IMR-90 (cell line): ENCODE results near the gene C7orf57.

Experiments
- BHLHE40 ChIP-seq: fragments of 150-350 bp; IDR thresholded peaks from 2 replicates; pipeline ENCODE4 v1.6.1; 2016; ENCODE audit warnings: mild to moderate bottlenecking, low read depth, low read length
- CEBPB ChIP-seq: IDR thresholded peaks from 2 replicates; pipeline ENCODE4 v1.6.1; 2012; ENCODE audit warnings: low read depth, low read length, improper control_type of control experiment
- CHD1 ChIP-seq: IDR thresholded peaks from 2 replicates; pipeline ENCODE4 v1.6.1; 2012; ENCODE audit warnings: low read depth, low read length, improper control_type of control experiment
- CTCF ChIP-seq: conservative IDR thresholded peaks from 2 replicates; pipeline ENCODE4 v1.5.1; 2012; ENCODE audit warnings: mild to moderate bottlenecking, low read depth, low read length, improper control_type of control experiment
- ELK1 ChIP-seq: fragments of 150-350 bp; IDR thresholded peaks from 2 replicates; pipeline ENCODE4 v1.6.1; 2016; ENCODE audit warnings: low read depth, mild to moderate bottlenecking, low read length, moderate library complexity, borderline replicate concordance
- FOS ChIP-seq: fragments of 150-350 bp; IDR thresholded peaks from 2 replicates; pipeline ENCODE4 v1.6.1; 2016; ENCODE audit warnings: low read depth, low read length
- MAFK ChIP-seq: IDR thresholded peaks from 2 replicates; pipeline ENCODE4 v1.6.1; 2012; ENCODE audit warnings: low read depth, low read length, improper control_type of control experiment
- MXI1 ChIP-seq: IDR thresholded peaks from 2 replicates; pipeline ENCODE4 v1.6.1; 2012; ENCODE audit warnings: low read depth, mild to moderate bottlenecking, low read length, moderate library complexity, borderline replicate concordance
- POLR2A ChIP-seq: IDR thresholded peaks from 2 replicates; pipeline ENCODE4 v1.6.1; 2012; ENCODE audit warnings: mild to moderate bottlenecking, low read depth, low read length
- RAD21 ChIP-seq: IDR thresholded peaks from 2 replicates; pipeline ENCODE4 v1.6.1; 2012; ENCODE audit warnings: low read length, improper control_type of control experiment
- RCOR1 ChIP-seq: IDR thresholded peaks from 2 replicates; pipeline ENCODE4 v1.6.1; 2012; ENCODE audit warnings: mild to moderate bottlenecking, low read length, improper control_type of control experiment; ENCODE audit not compliant: insufficient replicate concordance
- RFX5 ChIP-seq: IDR thresholded peaks from 2 replicates; pipeline ENCODE4 v1.8.0; 2012; ENCODE audit warnings: low read depth, mild to moderate bottlenecking, low read length, moderate library complexity
- USF2 ChIP-seq: fragments of 150-350 bp; IDR thresholded peaks from 2 replicates; pipeline ENCODE4 v1.6.1; 2017; ENCODE audit warnings: mild to moderate bottlenecking, antibody characterized with exemption, low read length, low read depth

- TF ChIP-seq CTCF (no peak), POLR2A (no peak), CHD1 (no peak), RFX5 (no peak), ELK1 (no peak), USF2 (no peak), FOS (no peak), RAD21 (no peak), CEBPB (no peak), MXI1 (no peak), RCOR1 (no peak), MAFK (no peak), BHLHE40 (no peak)
Measured at GRCh38 chr7:48009257-48009656, 26.1 kb upstream of the C7orf57 start.
